ENCODE measurements around the gene MAP6. TPM values are rescaled to one million over a fixed set of nuclear protein-coding genes. Genes with fewer than 3 reads are reported as not detected.

MAP6 gene
- total RNA-seq, 4 donors from 2014 or later = 10.4 to 16.3 (median 11.7) TPM

GRCh38 chr11:75633409-75634066 is 35.3 kb downstream of the MAP6 start:
- Histone ChIP-seq H3K27ac (no peak overlapping the region), H3K4me3 (no peak overlapping the region), H3K36me3 (no peaks in the 10 kb centered on the region), H3K4me1 (peaks cover 0 to 10% (median 0%) of the 10 kb centered on the region in 4 donors), H3K27me3 (no peaks in the 10 kb centered on the region), H3K9me3 (no peaks in the 10 kb centered on the region)
- TF ChIP-seq, protein P1, sequence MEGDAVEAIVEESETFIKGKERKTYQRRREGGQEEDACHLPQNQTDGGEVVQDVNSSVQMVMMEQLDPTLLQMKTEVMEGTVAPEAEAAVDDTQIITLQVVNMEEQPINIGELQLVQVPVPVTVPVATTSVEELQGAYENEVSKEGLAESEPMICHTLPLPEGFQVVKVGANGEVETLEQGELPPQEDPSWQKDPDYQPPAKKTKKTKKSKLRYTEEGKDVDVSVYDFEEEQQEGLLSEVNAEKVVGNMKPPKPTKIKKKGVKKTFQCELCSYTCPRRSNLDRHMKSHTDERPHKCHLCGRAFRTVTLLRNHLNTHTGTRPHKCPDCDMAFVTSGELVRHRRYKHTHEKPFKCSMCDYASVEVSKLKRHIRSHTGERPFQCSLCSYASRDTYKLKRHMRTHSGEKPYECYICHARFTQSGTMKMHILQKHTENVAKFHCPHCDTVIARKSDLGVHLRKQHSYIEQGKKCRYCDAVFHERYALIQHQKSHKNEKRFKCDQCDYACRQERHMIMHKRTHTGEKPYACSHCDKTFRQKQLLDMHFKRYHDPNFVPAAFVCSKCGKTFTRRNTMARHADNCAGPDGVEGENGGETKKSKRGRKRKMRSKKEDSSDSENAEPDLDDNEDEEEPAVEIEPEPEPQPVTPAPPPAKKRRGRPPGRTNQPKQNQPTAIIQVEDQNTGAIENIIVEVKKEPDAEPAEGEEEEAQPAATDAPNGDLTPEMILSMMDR (IDR thresholded peaks at IDR 0.05) = no peak
- TF ChIP-seq POLR2A (IDR thresholded peaks at IDR 0.05) (no peak), EP300 (IDR thresholded peaks at IDR 0.05) (no peak)
- 90 to 91% methylated on average over 8 of the region's 8 CpGs for WGBS, 2 donors
- DNase-seq (ENCODE audit: low spot score in 2 of 2) = no peak

- Histone ChIP-seq H3K27ac (no peak overlapping the region), H3K4me3 (no peak overlapping the region), H3K36me3 (no peaks in the 10 kb centered on the region), H3K9me3 (no peaks in the 10 kb centered on the region), H3K27me3 (no peaks in the 10 kb centered on the region), H3K4me1 (peaks cover 0 to 10% (median 0%) of the 10 kb centered on the region in 4 donors)
- no peak for DNase-seq (ENCODE audit: low spot score in 2 of 2)
- TF ChIP-seq, protein P1 (IDR thresholded peaks at IDR 0.05) = no peak
- no peak for TF ChIP-seq POLR2A (IDR thresholded peaks at IDR 0.05)
- no peak for TF ChIP-seq EP300 (IDR thresholded peaks at IDR 0.05)
- 95 to 98% methylated on average over 2 of the region's 2 CpGs for WGBS, 2 donors
These were observed 35.9 kb downstream of the MAP6 start for GRCh38 chr11:75632962-75633361.

DNA sequence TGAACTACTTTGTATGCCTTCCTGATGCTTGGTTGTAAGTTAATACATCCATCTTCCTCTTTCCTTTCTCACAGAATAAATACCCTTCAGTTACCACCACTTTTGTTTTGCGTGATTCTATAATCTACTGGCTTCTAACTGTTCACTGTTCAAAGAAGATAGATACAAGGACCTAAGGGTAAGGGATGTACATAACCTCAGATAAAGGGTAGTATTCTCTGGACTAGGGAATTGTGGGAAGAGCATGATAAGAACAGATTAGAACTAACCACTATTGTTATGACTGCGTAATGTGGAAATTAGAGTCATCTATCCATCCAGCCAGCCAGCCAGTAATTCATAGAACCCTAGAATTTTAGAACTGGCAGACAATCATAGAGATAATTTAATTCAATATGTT is 36.4 kb downstream of the MAP6 start:
- H3K36me3 ChIP-seq = no peaks in the 10 kb centered on the region
- 98% methylated on average over 2 of the region's 2 CpGs for WGBS, 2 donors
- H3K4me1 ChIP-seq = peaks cover 0 to 10% (median 0%) of the 10 kb centered on the region in 4 donors
- no peaks in the 10 kb centered on the region for H3K27me3 ChIP-seq
- DNase-seq (ENCODE audit: low spot score in 2 of 2) = no peak
- no peak overlapping the region for H3K27ac ChIP-seq
- H3K9me3 ChIP-seq = no peaks in the 10 kb centered on the region
- H3K4me3 ChIP-seq = no peak overlapping the region
- no peak for TF ChIP-seq EP300 (IDR thresholded peaks at IDR 0.05)
- TF ChIP-seq, protein P1 (IDR thresholded peaks at IDR 0.05) = no peak
- TF ChIP-seq POLR2A (IDR thresholded peaks at IDR 0.05) = no peak

DNA sequence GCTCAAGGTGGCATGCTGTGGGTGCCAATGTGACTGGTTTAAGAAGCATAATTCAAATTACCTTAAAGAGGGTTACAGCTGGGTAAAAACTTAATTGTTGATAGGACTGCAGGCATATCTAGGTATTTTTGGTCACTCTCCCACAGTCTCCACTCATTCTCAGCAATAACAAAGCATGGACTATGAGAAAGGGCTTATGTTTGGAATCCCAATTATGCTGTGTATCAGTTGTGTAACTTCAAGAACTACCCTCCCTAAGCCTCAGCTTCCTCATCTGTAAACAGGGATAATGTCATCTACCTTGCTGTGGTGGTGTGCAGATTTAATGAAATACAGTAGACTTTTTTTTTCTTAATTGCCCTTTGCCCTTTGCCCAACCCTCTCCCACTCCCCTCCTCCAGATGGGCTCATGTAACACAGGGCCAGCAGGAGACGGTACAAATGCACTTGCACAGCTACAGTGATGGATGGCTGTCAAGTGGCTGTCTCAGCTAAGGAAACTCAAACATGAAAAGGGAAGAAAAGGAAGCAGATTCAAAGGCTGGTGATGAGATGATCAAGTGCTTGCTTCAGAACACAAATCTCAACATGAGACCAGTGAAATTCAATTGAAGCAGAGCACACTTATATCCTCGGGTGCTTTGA is 37.6 kb downstream of the MAP6 start:
- TF ChIP-seq EP300 (IDR thresholded peaks at IDR 0.05) = no peak
- TF ChIP-seq, protein P1 (IDR thresholded peaks at IDR 0.05) = no peak
- no peak for TF ChIP-seq POLR2A (IDR thresholded peaks at IDR 0.05)
- Histone ChIP-seq H3K9me3 (no peaks in the 10 kb centered on the region), H3K4me1 (peaks cover 0 to 10% (median 0%) of the 10 kb centered on the region in 4 donors), H3K36me3 (no peaks in the 10 kb centered on the region), H3K27me3 (no peaks in the 10 kb centered on the region), H3K27ac (no peak overlapping the region), H3K4me3 (no peak overlapping the region)
- 65 to 78% methylated on average over 2 of the region's 2 CpGs for WGBS, 2 donors
- DNase-seq (ENCODE audit: low spot score in 2 of 2) = no peak

DNA sequence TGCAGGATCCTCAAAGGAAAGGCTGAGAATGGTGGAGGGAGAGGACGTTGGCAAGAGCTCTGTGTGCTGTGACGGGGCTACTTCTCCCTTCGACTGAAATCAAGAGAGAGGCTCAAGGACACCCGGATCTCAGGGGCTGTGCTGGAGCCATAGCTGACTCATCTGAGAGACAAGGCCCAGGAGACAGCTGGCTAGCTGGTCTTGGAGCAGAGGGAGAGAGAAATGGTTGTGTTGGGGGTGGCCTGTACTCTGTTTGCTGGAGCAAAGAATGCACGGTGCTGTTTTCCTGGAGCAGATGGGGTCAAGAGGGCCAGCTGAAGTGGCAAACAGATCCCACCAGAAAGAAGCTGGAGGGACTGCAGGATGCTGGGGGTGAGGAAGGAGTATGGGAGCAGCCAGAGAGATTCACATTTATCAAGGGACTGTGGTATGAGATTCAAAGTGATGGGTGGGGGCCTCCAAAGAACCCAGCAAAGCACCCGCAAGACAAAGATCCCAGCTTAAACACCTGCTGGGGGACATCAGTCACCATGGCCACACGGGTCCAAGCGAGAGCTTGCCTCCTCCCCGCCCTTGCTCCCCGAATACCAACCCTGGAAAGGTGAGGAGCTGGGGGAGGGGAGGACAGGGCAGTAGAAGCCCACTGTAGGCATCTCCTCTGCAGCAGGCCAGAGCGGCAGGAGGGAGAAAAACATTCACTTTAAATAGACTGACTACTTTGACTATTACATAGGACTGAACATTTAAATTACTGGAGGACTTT is 40.8 kb downstream of the MAP6 start:
- WGBS, 2 donors = 70 to 74% methylated on average over 11 of the region's 11 CpGs
- DNase-seq (ENCODE audit: low spot score in 2 of 2) = no peak
- Histone ChIP-seq H3K27me3 (no peaks in the 10 kb centered on the region), H3K9me3 (no peaks in the 10 kb centered on the region), H3K4me1 (no peaks in the 10 kb centered on the region), H3K4me3 (no peak overlapping the region), H3K36me3 (no peaks in the 10 kb centered on the region), H3K27ac (no peak overlapping the region)
- TF ChIP-seq EP300 (IDR thresholded peaks at IDR 0.05) (no peak), POLR2A (IDR thresholded peaks at IDR 0.05) (no peak)
- TF ChIP-seq, protein P1 (IDR thresholded peaks at IDR 0.05) = no peak

All from tibial nerve (tissue), 4 donors.